Measurements from ENCODE around the gene OR10T2.

- TF ChIP-seq POLR2AphosphoS5 (IDR thresholded peaks at IDR 0.05), result no peak
- no peak for TF ChIP-seq CTCF (IDR thresholded peaks at IDR 0.05 in 8 of 11, conservative IDR thresholded peaks at IDR 0.05 in 3 of 11)
- TF ChIP-seq POLR2A (IDR thresholded peaks at IDR 0.05), result no peak
These were observed 32.5 kb downstream of the OR10T2 start for GRCh38 chr1:158366783-158367182.

Data from spleen (tissue), 7 donors.